SU-DHL-6 (cell line): ENCODE measurements around the gene SENP7.
"Not testable (repeated sequence)": the region's sequence is repeated elsewhere in the genome, so short reads cannot be mapped to it uniquely, and the experiment has no call there.

Source experiments
- H2AFZ ChIP-seq: fragments of 200-600 bp; sonication (generic); 2 replicates; pipeline ENCODE4 v1.6.1; 2014; ENCODE audit warnings: low read depth, mild to moderate bottlenecking, moderate library complexity, mixed read lengths, antibody characterized with exemption, low read length; ENCODE audit not compliant: severe bottlenecking
- H3F3A ChIP-seq: fragments of 200-600 bp; shearing (Covaris generic); 2 replicates; pipeline ENCODE4 v1.6.0; 2016; ENCODE audit warnings: antibody characterized with exemption, mild to moderate bottlenecking; ENCODE audit not compliant: insufficient read depth
- H3K27ac ChIP-seq: fragments of 200-600 bp; sonication (generic); 2 replicates; pipeline ENCODE4 v1.5.1; 2016; ENCODE audit warnings: low read depth, mild to moderate bottlenecking, low read length, moderate library complexity, mixed read lengths
- H3K27me3 ChIP-seq: fragments of 200-600 bp; sonication (generic), shearing (Covaris generic); 2 replicates; pipeline ENCODE4 v1.6.0; 2014; ENCODE audit warnings: mild to moderate bottlenecking, low read length
- H3K36me3 ChIP-seq: fragments of 200-600 bp; sonication (generic); 2 replicates; pipeline ENCODE4 v1.6.1; 2014; ENCODE audit warnings: mild to moderate bottlenecking, low read length, mixed read lengths
- H3K4me2 ChIP-seq: fragments of 300-600, 200-600 bp; shearing (Covaris generic), sonication (generic); 2 replicates; pipeline ENCODE4 v1.6.0; 2014; ENCODE audit warnings: low read length, low read depth, mild to moderate bottlenecking; ENCODE audit not compliant: poor library complexity, severe bottlenecking
- H3K4me3 ChIP-seq: fragments of 200-600 bp; sonication (generic); 2 replicates; pipeline ENCODE4 v1.5.1; 2014; ENCODE audit warnings: antibody characterized with exemption, low read length, mild to moderate bottlenecking, mixed read lengths; ENCODE audit not compliant: insufficient read depth, poor library complexity, severe bottlenecking
- H3K79me2 ChIP-seq: fragments of 200-600 bp; sonication (generic); 2 replicates; pipeline ENCODE4 v1.6.1; 2014; ENCODE audit warnings: mild to moderate bottlenecking, low read length, moderate library complexity; ENCODE audit not compliant: insufficient read depth
- H3K9ac ChIP-seq: fragments of 200-600 bp; sonication (generic); 2 replicates; pipeline ENCODE4 v1.7.0; 2014; ENCODE audit warnings: mild to moderate bottlenecking, low read length
- H3K9me2 ChIP-seq: fragments of 200-600 bp; sonication (generic); replicated peaks from 2 replicates; pipeline ENCODE4 v1.6.1; 2014; ENCODE audit warnings: low read length; ENCODE audit not compliant: insufficient read depth
- H3K9me3 ChIP-seq: fragments of 200-600 bp; sonication (generic); 2 replicates; pipeline ENCODE4 v1.6.1; 2014; ENCODE audit warnings: low read length, mixed read lengths; ENCODE audit not compliant: insufficient read depth
- H4K20me1 ChIP-seq: fragments of 200-600 bp; sonication (generic); 2 replicates; pipeline ENCODE4 v1.6.1; 2014; ENCODE audit warnings: low read depth, mild to moderate bottlenecking, antibody characterized with exemption, low read length, moderate library complexity, mixed read lengths
- CTCF ChIP-seq: fragments of 200-600 bp; sonication (generic); IDR thresholded peaks from one replicate; pipeline ENCODE4 v1.5.1; 2017; ENCODE audit warnings: antibody characterized with exemption, mild to moderate bottlenecking, low read length, moderate library complexity; ENCODE audit not compliant: insufficient read depth, poor library complexity, severe bottlenecking
- EZH2phosphoT487 ChIP-seq: fragments of 200-600 bp; sonication (generic), shearing (Covaris generic); conservative IDR thresholded peaks from 2 replicates; pipeline ENCODE4 v1.6.1; 2018; ENCODE audit warnings: mild to moderate bottlenecking, antibody characterized with exemption, low read length, moderate library complexity, mixed read lengths

Gene SENP7

GRCh38 chr3:101551359-101552081 is 38.5 kb upstream of the SENP7 start:
- H3K9ac ChIP-seq, H3K4me2 ChIP-seq, H3K9me3 ChIP-seq, H3K36me3 ChIP-seq, H3F3A ChIP-seq, H3K27me3 ChIP-seq, H3K27ac ChIP-seq, H3K4me3 ChIP-seq, H3K9me2 ChIP-seq, H2AFZ ChIP-seq, H3K79me2 ChIP-seq, H4K20me1 ChIP-seq: not testable (repeated sequence)

GRCh38 chr3:101549473-101549872 is 36.5 kb upstream of the SENP7 start:
- H3K9me2 ChIP-seq, result no peaks in the 10 kb centered on the region
- H3K79me2 ChIP-seq, result no peaks in the 10 kb centered on the region
- H3F3A ChIP-seq, result no peaks in the 10 kb centered on the region
- H3K4me2 ChIP-seq, result no peak overlapping the region
- H4K20me1 ChIP-seq, result no peaks in the 10 kb centered on the region
- H3K27ac ChIP-seq, result no peak overlapping the region
- no peak overlapping the region for H3K4me3 ChIP-seq
- no peak overlapping the region for H3K9ac ChIP-seq
- H3K36me3 ChIP-seq, result no peaks in the 10 kb centered on the region
- H3K27me3 ChIP-seq, result no peaks in the 10 kb centered on the region
- TF ChIP-seq EZH2phosphoT487 (no peak), CTCF (no peak)
- no peaks in the 10 kb centered on the region for H3K9me3 ChIP-seq
- H2AFZ ChIP-seq, result no peak overlapping the region

GRCh38 chr3:101548527-101549105 is 35.6 kb upstream of the SENP7 start:
- no peaks in the 10 kb centered on the region for H3K9me2 ChIP-seq
- no peak overlapping the region for H2AFZ ChIP-seq
- H3K4me3 ChIP-seq, result no peak overlapping the region
- no peaks in the 10 kb centered on the region for H3K27me3 ChIP-seq
- no peak overlapping the region for H3K9ac ChIP-seq
- H3F3A ChIP-seq, result no peaks in the 10 kb centered on the region
- H3K36me3 ChIP-seq, result no peaks in the 10 kb centered on the region
- H4K20me1 ChIP-seq, result no peaks in the 10 kb centered on the region
- H3K4me2 ChIP-seq, result no peak overlapping the region
- no peak overlapping the region for H3K27ac ChIP-seq
- no peaks in the 10 kb centered on the region for H3K9me3 ChIP-seq
- no peak for TF ChIP-seq EZH2phosphoT487
- TF ChIP-seq CTCF, result no peak
- H3K79me2 ChIP-seq, result no peaks in the 10 kb centered on the region

- no peak overlapping the region for H3K9ac ChIP-seq
- no peak overlapping the region for H3K4me2 ChIP-seq
- H3K36me3 ChIP-seq, result no peaks in the 10 kb centered on the region
- H2AFZ ChIP-seq, result no peak overlapping the region
- no peaks in the 10 kb centered on the region for H3K9me2 ChIP-seq
- H3K79me2 ChIP-seq, result no peaks in the 10 kb centered on the region
- no peaks in the 10 kb centered on the region for H3K9me3 ChIP-seq
- H3K27me3 ChIP-seq, result no peaks in the 10 kb centered on the region
- H3K27ac ChIP-seq, result no peak overlapping the region
- no peak overlapping the region for H3K4me3 ChIP-seq
- H3F3A ChIP-seq, result no peaks in the 10 kb centered on the region
- no peaks in the 10 kb centered on the region for H4K20me1 ChIP-seq
- no peak for TF ChIP-seq CTCF
- TF ChIP-seq EZH2phosphoT487, result no peak
Observed at GRCh38 chr3:101544161-101544850, 31.3 kb upstream of the SENP7 start.
